ENCODE measurements around the gene CRYBG2. TPM values are rescaled to one million over a fixed set of nuclear protein-coding genes. Genes with fewer than 3 reads are reported as not detected.
"Not testable (repeated sequence)": the region's sequence is repeated elsewhere in the genome, so short reads cannot be mapped to it uniquely, and the experiment has no call there.

Gene CRYBG2
- total RNA-seq, 1 donor from 2014 or later: 2.1 TPM

- Histone ChIP-seq H3K36me3 (peaks cover 14% of the 10 kb centered on the region), H3K9me3 (no peaks in the 10 kb centered on the region), H3K4me3 (no peak overlapping the region), H3K27me3 (ENCODE audit: low read depth) (no peaks in the 10 kb centered on the region), H3K27ac (no peak overlapping the region), H3K4me1 (peaks cover 4% of the 10 kb centered on the region)
- TF ChIP-seq CTCF (IDR thresholded peaks at IDR 0.05): no peak
- no peak for ATAC-seq
- DNase-seq: no peak
- intact Hi-C loops (cut with DNase I): no loop called here
These were observed 56.7 kb downstream of the CRYBG2 start for GRCh38 chr1:26297057-26297790.

- no peak for DNase-seq
- intact Hi-C loops (cut with DNase I): no loop called here
- H3K36me3 ChIP-seq: peaks cover 14% of the 10 kb centered on the region
- no peak for TF ChIP-seq CTCF (IDR thresholded peaks at IDR 0.05)
- no peak overlapping the region for H3K27ac ChIP-seq
- ATAC-seq: no peak
- H3K4me1 ChIP-seq: peaks cover 9% of the 10 kb centered on the region
- H3K27me3 ChIP-seq (ENCODE audit: low read depth): no peaks in the 10 kb centered on the region
- no peak overlapping the region for H3K4me3 ChIP-seq
- no peaks in the 10 kb centered on the region for H3K9me3 ChIP-seq
These were observed 57.4 kb downstream of the CRYBG2 start for GRCh38 chr1:26296340-26297056.

GRCh38 chr1:26295194-26296138, 58.5 kb downstream of the CRYBG2 start:
- peaks cover 14% of the 10 kb centered on the region for H3K36me3 ChIP-seq
- H3K4me3 ChIP-seq: no peak overlapping the region
- intact Hi-C loops (cut with DNase I): no loop called here
- H3K9me3 ChIP-seq: no peaks in the 10 kb centered on the region
- H3K27ac ChIP-seq: no peak overlapping the region
- no peak for TF ChIP-seq CTCF (IDR thresholded peaks at IDR 0.05)
- DNase-seq (no peak), ATAC-seq (no peak)
- no peaks in the 10 kb centered on the region for H3K27me3 ChIP-seq (ENCODE audit: low read depth)
- H3K4me1 ChIP-seq: peaks cover 19% of the 10 kb centered on the region

GRCh38 chr1:26293911-26294463, 59.9 kb downstream of the CRYBG2 start:
- DNase-seq: no peak
- intact Hi-C loops (cut with DNase I): no loop called here
- no peaks in the 10 kb centered on the region for H3K27me3 ChIP-seq (ENCODE audit: low read depth)
- H3K36me3 ChIP-seq: peaks cover 14% of the 10 kb centered on the region
- no peak overlapping the region for H3K4me3 ChIP-seq
- no peak for ATAC-seq
- TF ChIP-seq CTCF (IDR thresholded peaks at IDR 0.05): no peak
- H3K27ac ChIP-seq: no peak overlapping the region
- no peaks in the 10 kb centered on the region for H3K9me3 ChIP-seq
- peaks cover 34% of the 10 kb centered on the region for H3K4me1 ChIP-seq

- H3K27me3 ChIP-seq (ENCODE audit: low read depth); ATAC-seq; H3K27ac ChIP-seq; DNase-seq; intact Hi-C loops (cut with DNase I); H3K9me3 ChIP-seq; H3K4me3 ChIP-seq: not testable (repeated sequence)
- H3K4me1 ChIP-seq: peaks cover 43% of the 10 kb centered on the region
- peaks cover 14% of the 10 kb centered on the region for H3K36me3 ChIP-seq
These were observed 61.2 kb downstream of the CRYBG2 start for GRCh38 chr1:26292735-26293134.
